ENCODE results near the gene NLN. TPM values are rescaled to one million over a fixed set of nuclear protein-coding genes. Genes with fewer than 3 reads are reported as not detected.

The NLN gene
- total and polyA plus RNA-seq, 2 donors (not counting 1 experiment from before 2014, with no cell fraction given) = 29.2 to 33.7 TPM

GRCh38 chr5:65796751-65797316 lies 74.8 kb downstream of the NLN start:
- Histone ChIP-seq H3K9ac (ENCODE audit: insufficient read depth, low read length) (no peak overlapping the region), H3K4me3 (replicated peaks in 1 of 4; ENCODE audit: control extremely low read depth in 1 of 4, insufficient read depth in 1 of 4, low read depth in 3 of 4, low read length in 4 of 4) (no peak overlapping the region), H3K27me3 (ENCODE audit: control insufficient read depth, insufficient read depth, low read length) (no peaks in the 10 kb centered on the region), H3K4me1 (ENCODE audit: control insufficient read depth, extremely low read depth, insufficient read depth, low read length) (no peaks in the 10 kb centered on the region), H3K79me2 (ENCODE audit: control insufficient read depth, insufficient read depth, low read length) (no peaks in the 10 kb centered on the region), H3K36me3 (ENCODE audit: control insufficient read depth, insufficient read depth, low read length) (no peaks in the 10 kb centered on the region), H2AFZ (ENCODE audit: low read length) (no peak overlapping the region), H4K20me1 (ENCODE audit: control insufficient read depth, extremely low read depth, insufficient read depth, low read length) (no peaks in the 10 kb centered on the region), H3K27ac (ENCODE audit: insufficient read depth, low read length) (no peak overlapping the region), H3K9me3 (ENCODE audit: control insufficient read depth, insufficient read depth, low read depth, low read length) (no peaks in the 10 kb centered on the region), H3K4me2 (ENCODE audit: extremely low read depth, insufficient read depth, low read length) (no peak overlapping the region)
- TF ChIP-seq EZH2 (IDR thresholded peaks at IDR 0.05; ENCODE audit: low read length, missing control alignments) (no peak), CTCF (conservative IDR thresholded peaks at IDR 0.05 in 1 of 2, IDR thresholded peaks at IDR 0.05 in 1 of 2; ENCODE audit: low read depth in 1 of 2, low read length in 2 of 2) (no peak)
- no peak for DNase-seq (ENCODE audit: low read depth in 2 of 2)

DNA sequence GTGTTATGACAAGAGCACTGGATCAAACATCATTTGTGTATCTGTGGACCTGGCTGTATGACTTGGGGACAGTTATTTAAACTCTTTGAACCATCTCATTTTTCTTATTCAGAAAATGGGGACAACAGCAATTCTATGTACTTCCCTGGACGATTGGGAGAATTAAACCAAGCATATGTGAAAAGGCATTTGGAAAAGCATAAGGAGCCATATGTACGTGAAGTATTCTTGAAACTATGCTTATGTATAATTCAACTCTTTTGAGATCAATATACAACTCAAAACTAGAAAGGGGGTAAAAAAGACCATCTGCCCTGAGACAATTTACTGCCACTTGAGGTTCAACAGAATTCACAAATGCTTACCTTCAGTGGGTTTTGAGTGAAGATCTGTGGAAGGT lies 75.5 kb downstream of the NLN start:
- no peaks in the 10 kb centered on the region for H3K9me3 ChIP-seq (ENCODE audit: control insufficient read depth, insufficient read depth, low read depth, low read length)
- no peak overlapping the region for H3K27ac ChIP-seq (ENCODE audit: insufficient read depth, low read length)
- no peak for DNase-seq (ENCODE audit: low read depth in 2 of 2)
- H3K27me3 ChIP-seq (ENCODE audit: control insufficient read depth, insufficient read depth, low read length) = no peaks in the 10 kb centered on the region
- H3K4me3 ChIP-seq (replicated peaks in 1 of 4; ENCODE audit: control extremely low read depth in 1 of 4, insufficient read depth in 1 of 4, low read depth in 3 of 4, low read length in 4 of 4) = no peak overlapping the region
- no peak overlapping the region for H3K9ac ChIP-seq (ENCODE audit: insufficient read depth, low read length)
- no peak overlapping the region for H2AFZ ChIP-seq (ENCODE audit: low read length)
- H4K20me1 ChIP-seq (ENCODE audit: control insufficient read depth, extremely low read depth, insufficient read depth, low read length) = no peaks in the 10 kb centered on the region
- no peak for TF ChIP-seq CTCF (conservative IDR thresholded peaks at IDR 0.05 in 1 of 2, IDR thresholded peaks at IDR 0.05 in 1 of 2; ENCODE audit: low read depth in 1 of 2, low read length in 2 of 2)
- TF ChIP-seq EZH2 (IDR thresholded peaks at IDR 0.05; ENCODE audit: low read length, missing control alignments) = no peak
- H3K36me3 ChIP-seq (ENCODE audit: control insufficient read depth, insufficient read depth, low read length) = no peaks in the 10 kb centered on the region
- no peak overlapping the region for H3K4me2 ChIP-seq (ENCODE audit: extremely low read depth, insufficient read depth, low read length)
- H3K4me1 ChIP-seq (ENCODE audit: control insufficient read depth, extremely low read depth, insufficient read depth, low read length) = no peaks in the 10 kb centered on the region
- no peaks in the 10 kb centered on the region for H3K79me2 ChIP-seq (ENCODE audit: control insufficient read depth, insufficient read depth, low read length)

DNA sequence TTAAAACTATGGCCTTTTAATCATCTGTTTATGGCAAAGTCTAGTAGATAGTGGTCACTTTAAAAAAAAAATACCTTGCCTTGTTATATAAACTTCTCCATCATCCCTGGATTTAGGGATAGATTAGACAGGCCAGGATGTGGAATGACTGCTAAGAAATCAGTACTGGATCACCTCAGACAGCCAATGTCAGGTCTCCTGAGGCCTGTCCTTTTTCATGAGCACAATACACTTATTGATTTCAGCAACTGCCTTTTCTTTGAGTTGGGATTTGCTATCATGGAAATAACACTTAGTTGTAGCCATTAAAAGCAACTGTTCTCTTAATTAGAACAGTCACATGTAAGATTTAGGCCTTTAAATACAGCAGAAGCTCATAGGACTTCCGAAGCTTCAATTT lies 77.9 kb downstream of the NLN start:
- H3K4me2 ChIP-seq (ENCODE audit: extremely low read depth, insufficient read depth, low read length) = no peak overlapping the region
- no peaks in the 10 kb centered on the region for H3K79me2 ChIP-seq (ENCODE audit: control insufficient read depth, insufficient read depth, low read length)
- H2AFZ ChIP-seq (ENCODE audit: low read length) = no peak overlapping the region
- H3K4me1 ChIP-seq (ENCODE audit: control insufficient read depth, extremely low read depth, insufficient read depth, low read length) = no peaks in the 10 kb centered on the region
- no peak for DNase-seq (ENCODE audit: low read depth in 2 of 2)
- H3K9me3 ChIP-seq (ENCODE audit: control insufficient read depth, insufficient read depth, low read depth, low read length) = no peaks in the 10 kb centered on the region
- no peak overlapping the region for H3K4me3 ChIP-seq (replicated peaks in 1 of 4; ENCODE audit: control extremely low read depth in 1 of 4, insufficient read depth in 1 of 4, low read depth in 3 of 4, low read length in 4 of 4)
- no peaks in the 10 kb centered on the region for H3K36me3 ChIP-seq (ENCODE audit: control insufficient read depth, insufficient read depth, low read length)
- no peak overlapping the region for H3K27ac ChIP-seq (ENCODE audit: insufficient read depth, low read length)
- H4K20me1 ChIP-seq (ENCODE audit: control insufficient read depth, extremely low read depth, insufficient read depth, low read length) = no peaks in the 10 kb centered on the region
- H3K9ac ChIP-seq (ENCODE audit: insufficient read depth, low read length) = no peak overlapping the region
- no peaks in the 10 kb centered on the region for H3K27me3 ChIP-seq (ENCODE audit: control insufficient read depth, insufficient read depth, low read length)
- TF ChIP-seq EZH2 (IDR thresholded peaks at IDR 0.05; ENCODE audit: low read length, missing control alignments) (no peak), CTCF (conservative IDR thresholded peaks at IDR 0.05 in 1 of 2, IDR thresholded peaks at IDR 0.05 in 1 of 2; ENCODE audit: low read depth in 1 of 2, low read length in 2 of 2) (no peak)

Measured in fibroblast of lung (primary cell).